ENCODE data around the gene ZNF500.

ZNF500 gene

GRCh38 chr16:4734730-4735535 lies 32.0 kb downstream of the ZNF500 start:
- Histone ChIP-seq H3K36me3 (replicated peaks) (peaks cover 7% of the 10 kb centered on the region), H3K9me3 (no peaks in the 10 kb centered on the region), H3K4me3 (peak overlapping the region; percentile 92), H3K4me1 (peaks cover 3% of the 10 kb centered on the region; the same call in 1 of the 2 replicates), H3K27me3 (ENCODE audit: low read depth) (no peaks in the 10 kb centered on the region)
- in situ Hi-C loops (cut with MboI; ENCODE audit: low sequenced_read_pairs) = no loop called here
- DNase-seq (ENCODE audit: low spot score in 2 of 2) = peak; percentile 79 to 98

- H3K36me3 ChIP-seq (replicated peaks) = peaks cover 7% of the 10 kb centered on the region
- no peaks in the 10 kb centered on the region for H3K9me3 ChIP-seq
- peak; percentile 93 to 98 for DNase-seq (ENCODE audit: low spot score in 2 of 2)
- no peaks in the 10 kb centered on the region for H3K27me3 ChIP-seq (ENCODE audit: low read depth)
- in situ Hi-C loops (cut with MboI; ENCODE audit: low sequenced_read_pairs) = no loop called here
- peak within 1 kb of the TSS; percentile 92 for H3K4me3 ChIP-seq
- peaks cover 3% of the 10 kb centered on the region; the same call in 1 of the 2 replicates for H3K4me1 ChIP-seq
Observed at GRCh38 chr16:4734063-4734729, 32.8 kb downstream of the ZNF500 start, which contains the start of the genes ANKS3 and DNAAF8. ANKS3 (minus strand) TSS chr16:4734271; CDS start chr16:4730149, 4,122 bp downstream. DNAAF8 (plus strand) TSS chr16:4734537; CDS start chr16:4736515, 1,978 bp downstream.

GRCh38 chr16:4733747-4734062 lies 33.3 kb downstream of the ZNF500 start:
- in situ Hi-C loops (cut with MboI; ENCODE audit: low sequenced_read_pairs) = no loop called here
- H3K9me3 ChIP-seq = no peaks in the 10 kb centered on the region
- peaks cover 3% of the 10 kb centered on the region; the same call in 1 of the 2 replicates for H3K4me1 ChIP-seq
- H3K4me3 ChIP-seq = peak overlapping the region; percentile 92
- DNase-seq (ENCODE audit: low spot score in 2 of 2) = peak in 1 of 2 experiments; percentile 50
- H3K36me3 ChIP-seq (replicated peaks) = peaks cover 9% of the 10 kb centered on the region
- H3K27me3 ChIP-seq (ENCODE audit: low read depth) = no peaks in the 10 kb centered on the region

- peaks cover 9% of the 10 kb centered on the region for H3K36me3 ChIP-seq (replicated peaks)
- peaks cover 3% of the 10 kb centered on the region; the same call in 1 of the 2 replicates for H3K4me1 ChIP-seq
- no peak for DNase-seq (ENCODE audit: low spot score in 2 of 2)
- peak overlapping the region; percentile 92 for H3K4me3 ChIP-seq
- no peaks in the 10 kb centered on the region for H3K9me3 ChIP-seq
- H3K27me3 ChIP-seq (ENCODE audit: low read depth) = no peaks in the 10 kb centered on the region
- in situ Hi-C loops (cut with MboI; ENCODE audit: low sequenced_read_pairs) = no loop called here
Observed at GRCh38 chr16:4733211-4733742, 33.7 kb downstream of the ZNF500 start.

- H3K9me3 ChIP-seq = no peaks in the 10 kb centered on the region
- peaks cover 3% of the 10 kb centered on the region; the same call in 1 of the 2 replicates for H3K4me1 ChIP-seq
- no peak for DNase-seq (ENCODE audit: low spot score in 2 of 2)
- in situ Hi-C loops (cut with MboI; ENCODE audit: low sequenced_read_pairs) = no loop called here
- H3K4me3 ChIP-seq = no peak overlapping the region
- H3K27me3 ChIP-seq (ENCODE audit: low read depth) = no peaks in the 10 kb centered on the region
- H3K36me3 ChIP-seq (replicated peaks) = peaks cover 23% of the 10 kb centered on the region
Observed at GRCh38 chr16:4729876-4730275, 37.1 kb downstream of the ZNF500 start.

GRCh38 chr16:4728676-4729075 lies 38.3 kb downstream of the ZNF500 start:
- peaks cover 35% of the 10 kb centered on the region for H3K36me3 ChIP-seq (replicated peaks)
- in situ Hi-C loops (cut with MboI; ENCODE audit: low sequenced_read_pairs) = no loop called here

GRCh38 chr16:4726616-4727015 lies 40.3 kb downstream of the ZNF500 start:
- Histone ChIP-seq H3K36me3 (replicated peaks) (peaks cover 42% of the 10 kb centered on the region), H3K4me3 (no peak overlapping the region), H3K4me1 (no peaks in the 10 kb centered on the region), H3K27me3 (ENCODE audit: low read depth) (no peaks in the 10 kb centered on the region), H3K9me3 (no peaks in the 10 kb centered on the region)
- DNase-seq (ENCODE audit: low spot score in 2 of 2) = no peak
- in situ Hi-C loops (cut with MboI; ENCODE audit: low sequenced_read_pairs) = no loop called here

More at GRCh38 chr16:4728676-4729075, 38.3 kb downstream of the ZNF500 start:
- Histone ChIP-seq H3K4me3 (no peak overlapping the region), H3K4me1 (peaks cover 3% of the 10 kb centered on the region; the same call in 1 of the 2 replicates), H3K27me3 (ENCODE audit: low read depth) (no peaks in the 10 kb centered on the region), H3K9me3 (no peaks in the 10 kb centered on the region)
- no peak for DNase-seq (ENCODE audit: low spot score in 2 of 2)

- in situ Hi-C loops (cut with MboI; ENCODE audit: low sequenced_read_pairs) = no loop called here
- no peak overlapping the region for H3K4me3 ChIP-seq
- peaks cover 36% of the 10 kb centered on the region for H3K36me3 ChIP-seq (replicated peaks)
- no peaks in the 10 kb centered on the region for H3K27me3 ChIP-seq (ENCODE audit: low read depth)
- DNase-seq (ENCODE audit: low spot score in 2 of 2) = no peak
- H3K4me1 ChIP-seq = no peaks in the 10 kb centered on the region
- H3K9me3 ChIP-seq = no peaks in the 10 kb centered on the region
Observed at GRCh38 chr16:4724661-4725270, 42.2 kb downstream of the ZNF500 start.

GRCh38 chr16:4723071-4723767 lies 43.7 kb downstream of the ZNF500 start:
- H3K27me3 ChIP-seq (ENCODE audit: low read depth) = no peaks in the 10 kb centered on the region
- peaks cover 38% of the 10 kb centered on the region for H3K36me3 ChIP-seq (replicated peaks)
- H3K4me1 ChIP-seq = no peaks in the 10 kb centered on the region
- no peak overlapping the region for H3K4me3 ChIP-seq
- DNase-seq (ENCODE audit: low spot score in 2 of 2) = no peak
- in situ Hi-C loops (cut with MboI; ENCODE audit: low sequenced_read_pairs) = no loop called here
- no peaks in the 10 kb centered on the region for H3K9me3 ChIP-seq

GRCh38 chr16:4718466-4718865 lies 48.5 kb downstream of the ZNF500 start:
- Histone ChIP-seq H3K36me3 (replicated peaks) (peaks cover 25% of the 10 kb centered on the region), H3K9me3 (no peaks in the 10 kb centered on the region), H3K4me3 (no peak overlapping the region), H3K27me3 (ENCODE audit: low read depth) (no peaks in the 10 kb centered on the region), H3K4me1 (no peaks in the 10 kb centered on the region)
- DNase-seq (ENCODE audit: low spot score in 2 of 2) = no peak
- in situ Hi-C loops (cut with MboI; ENCODE audit: low sequenced_read_pairs) = no loop called here

- H3K27me3 ChIP-seq (ENCODE audit: low read depth) = no peaks in the 10 kb centered on the region
- H3K9me3 ChIP-seq = no peaks in the 10 kb centered on the region
- DNase-seq (ENCODE audit: low spot score in 2 of 2) = no peak
- in situ Hi-C loops (cut with MboI; ENCODE audit: low sequenced_read_pairs) = no loop called here
- H3K4me3 ChIP-seq = no peak overlapping the region
- no peaks in the 10 kb centered on the region for H3K4me1 ChIP-seq
- peaks cover 39% of the 10 kb centered on the region for H3K36me3 ChIP-seq (replicated peaks)
Observed at GRCh38 chr16:4714996-4715395, 52.0 kb downstream of the ZNF500 start.

- no peak for DNase-seq (ENCODE audit: low spot score in 2 of 2)
- H3K4me1 ChIP-seq = no peaks in the 10 kb centered on the region
- in situ Hi-C loops (cut with MboI; ENCODE audit: low sequenced_read_pairs) = no loop called here
- no peaks in the 10 kb centered on the region for H3K27me3 ChIP-seq (ENCODE audit: low read depth)
- H3K4me3 ChIP-seq = no peak overlapping the region
- no peaks in the 10 kb centered on the region for H3K9me3 ChIP-seq
- H3K36me3 ChIP-seq (replicated peaks) = peaks cover 40% of the 10 kb centered on the region
Observed at GRCh38 chr16:4713663-4714501, 53.1 kb downstream of the ZNF500 start.
